Measurements from ENCODE around the gene CCDC92. TPM values are rescaled to one million over a fixed set of nuclear protein-coding genes. Genes with fewer than 3 reads are reported as not detected.

CCDC92 gene
- total and polyA plus RNA-seq, 2 donors (not counting 1 experiment from before 2014, with no cell fraction given) = 26.6 to 36.2 TPM

DNA sequence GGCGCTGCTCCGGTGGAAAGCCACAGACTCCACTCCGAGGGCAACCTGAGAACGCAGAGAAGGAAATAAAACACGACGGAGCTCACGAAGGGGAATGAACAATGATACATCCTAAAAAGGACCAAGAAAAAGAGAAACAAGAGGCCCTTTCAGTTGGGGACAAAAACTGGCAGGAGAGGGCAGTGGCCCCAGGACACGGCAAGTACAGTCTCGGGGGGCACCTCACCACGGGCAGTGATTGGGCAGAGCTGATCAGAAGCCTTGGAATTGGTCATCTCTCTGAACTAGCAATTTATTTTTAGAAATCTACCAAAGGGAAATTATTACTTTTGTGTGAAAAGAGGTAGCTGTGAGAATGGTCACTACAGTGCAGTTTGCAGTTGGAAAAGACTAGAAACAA, 27.9 kb downstream of the CCDC92 start:
- Mint-ChIP-seq H3K4me1 (no peaks in the 10 kb centered on the region), H3K4me3 (no peak overlapping the region), H3K9me3 (ENCODE audit: insufficient read depth) (peaks cover 2% of the 10 kb centered on the region), H3K27me3 (no peaks in the 10 kb centered on the region), H3K27ac (no peak overlapping the region)
- H2AFZ ChIP-seq (ENCODE audit: insufficient read depth, low read depth, low read length, poor library complexity, severe bottlenecking) = no peak overlapping the region
- ATAC-seq (ENCODE audit: low read depth) = no peak
- no peaks in the 10 kb centered on the region for H3K79me2 ChIP-seq (ENCODE audit: control insufficient read depth, insufficient read depth, low read length)
- no peak overlapping the region for H3K4me3 ChIP-seq (ENCODE audit: control extremely low read depth in 1 of 5, extremely low read depth in 1 of 5, insufficient read depth in 1 of 5, low read depth in 2 of 5, low read length in 4 of 5)
- H3K4me1 ChIP-seq (ENCODE audit: control insufficient read depth in 2 of 2, insufficient read depth in 2 of 2, low read length in 2 of 2) = no peaks in the 10 kb centered on the region
- peaks cover 6% of the 10 kb centered on the region for H4K20me1 ChIP-seq (ENCODE audit: control insufficient read depth, insufficient read depth, low read length, poor library complexity, severe bottlenecking)
- H3K27me3 ChIP-seq (replicated peaks in 1 of 4; ENCODE audit: control extremely low read depth in 1 of 4, control insufficient read depth in 3 of 4, insufficient read depth in 4 of 4, low read length in 3 of 4) = no peaks in the 10 kb centered on the region
- POLR2A ChIA-PET = no interaction called here
- TF ChIP-seq, protein P1, sequence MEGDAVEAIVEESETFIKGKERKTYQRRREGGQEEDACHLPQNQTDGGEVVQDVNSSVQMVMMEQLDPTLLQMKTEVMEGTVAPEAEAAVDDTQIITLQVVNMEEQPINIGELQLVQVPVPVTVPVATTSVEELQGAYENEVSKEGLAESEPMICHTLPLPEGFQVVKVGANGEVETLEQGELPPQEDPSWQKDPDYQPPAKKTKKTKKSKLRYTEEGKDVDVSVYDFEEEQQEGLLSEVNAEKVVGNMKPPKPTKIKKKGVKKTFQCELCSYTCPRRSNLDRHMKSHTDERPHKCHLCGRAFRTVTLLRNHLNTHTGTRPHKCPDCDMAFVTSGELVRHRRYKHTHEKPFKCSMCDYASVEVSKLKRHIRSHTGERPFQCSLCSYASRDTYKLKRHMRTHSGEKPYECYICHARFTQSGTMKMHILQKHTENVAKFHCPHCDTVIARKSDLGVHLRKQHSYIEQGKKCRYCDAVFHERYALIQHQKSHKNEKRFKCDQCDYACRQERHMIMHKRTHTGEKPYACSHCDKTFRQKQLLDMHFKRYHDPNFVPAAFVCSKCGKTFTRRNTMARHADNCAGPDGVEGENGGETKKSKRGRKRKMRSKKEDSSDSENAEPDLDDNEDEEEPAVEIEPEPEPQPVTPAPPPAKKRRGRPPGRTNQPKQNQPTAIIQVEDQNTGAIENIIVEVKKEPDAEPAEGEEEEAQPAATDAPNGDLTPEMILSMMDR (IDR thresholded peaks at IDR 0.05) = no peak
- no peak for TF ChIP-seq EZH2 (IDR thresholded peaks at IDR 0.05; ENCODE audit: borderline replicate concordance, insufficient read depth, low read depth, low read length, poor library complexity, severe bottlenecking)
- 84% methylated on average over 7 of the region's 10 CpGs for WGBS (ENCODE audit: insufficient coverage)
- intact Hi-C loops (cut with micrococcal nuclease) = no loop called here
- H3K27ac ChIP-seq (ENCODE audit: low read length in 2 of 2) = no peak overlapping the region
- no peak overlapping the region for H3K4me2 ChIP-seq (replicated peaks; ENCODE audit: low read depth, low read length, poor library complexity, severe bottlenecking)
- peaks cover 0 to 12% (median 2%) of the 10 kb centered on the region in 3 donors for H3K9me3 ChIP-seq (ENCODE audit: control extremely low read depth in 1 of 3, control insufficient read depth in 2 of 3, insufficient read depth in 1 of 3, low read length in 2 of 3)
- peaks cover 7 to 44% of the 10 kb centered on the region in 2 experiments for H3K36me3 ChIP-seq (replicated peaks in 1 of 2; ENCODE audit: control extremely low read depth in 1 of 2, control insufficient read depth in 1 of 2, extremely low read depth in 1 of 2, insufficient read depth in 2 of 2, low read length in 1 of 2)
- no peak overlapping the region for H3K9ac ChIP-seq (ENCODE audit: low read length)
- DNase-seq = no peak
- CTCF ChIA-PET = no interaction called here

DNA sequence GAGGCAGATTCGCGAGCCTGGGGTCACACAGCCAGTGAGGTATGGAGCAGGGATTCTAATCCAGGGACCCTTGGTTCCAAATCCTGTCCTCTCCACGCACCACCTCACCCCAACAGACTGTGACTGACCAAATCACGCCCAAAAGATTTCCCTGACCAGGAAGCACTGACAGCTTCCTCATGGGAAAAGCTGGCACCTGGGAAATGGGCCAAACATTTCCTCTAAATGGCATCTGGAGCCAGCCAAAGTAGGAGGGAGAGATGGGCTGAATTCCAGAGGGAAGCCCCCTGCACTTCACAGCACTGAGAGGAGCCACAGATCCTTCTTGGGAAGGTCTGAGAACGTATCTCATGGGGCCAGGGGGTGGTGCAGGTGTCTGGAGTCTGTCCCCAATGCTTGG, 28.8 kb downstream of the CCDC92 start:
- POLR2A ChIA-PET = no interaction called here
- Histone ChIP-seq H3K79me2 (ENCODE audit: control insufficient read depth, insufficient read depth, low read length) (no peaks in the 10 kb centered on the region), H2AFZ (ENCODE audit: insufficient read depth, low read depth, low read length, poor library complexity, severe bottlenecking) (no peak overlapping the region), H3K27me3 (replicated peaks in 1 of 4; ENCODE audit: control extremely low read depth in 1 of 4, control insufficient read depth in 3 of 4, insufficient read depth in 4 of 4, low read length in 3 of 4) (no peaks in the 10 kb centered on the region), H3K4me3 (ENCODE audit: control extremely low read depth in 1 of 5, extremely low read depth in 1 of 5, insufficient read depth in 1 of 5, low read depth in 2 of 5, low read length in 4 of 5) (no peak overlapping the region), H3K27ac (ENCODE audit: low read length in 2 of 2) (no peak overlapping the region), H3K36me3 (replicated peaks in 1 of 2; ENCODE audit: control extremely low read depth in 1 of 2, control insufficient read depth in 1 of 2, extremely low read depth in 1 of 2, insufficient read depth in 2 of 2, low read length in 1 of 2) (peaks cover 7 to 46% of the 10 kb centered on the region in 2 experiments), H3K9ac (ENCODE audit: low read length) (no peak overlapping the region), H4K20me1 (ENCODE audit: control insufficient read depth, insufficient read depth, low read length, poor library complexity, severe bottlenecking) (peaks cover 6% of the 10 kb centered on the region), H3K4me2 (replicated peaks; ENCODE audit: low read depth, low read length, poor library complexity, severe bottlenecking) (no peak overlapping the region), H3K9me3 (ENCODE audit: control extremely low read depth in 1 of 3, control insufficient read depth in 2 of 3, insufficient read depth in 1 of 3, low read length in 2 of 3) (peaks cover 0 to 12% (median 2%) of the 10 kb centered on the region in 3 donors), H3K4me1 (ENCODE audit: control insufficient read depth in 2 of 2, insufficient read depth in 2 of 2, low read length in 2 of 2) (no peaks in the 10 kb centered on the region)
- Mint-ChIP-seq H3K27me3 (no peaks in the 10 kb centered on the region), H3K27ac (no peak overlapping the region), H3K9me3 (ENCODE audit: insufficient read depth) (peaks cover 2% of the 10 kb centered on the region), H3K4me3 (no peak overlapping the region), H3K4me1 (peaks cover 4% of the 10 kb centered on the region)
- TF ChIP-seq EZH2 (IDR thresholded peaks at IDR 0.05; ENCODE audit: borderline replicate concordance, insufficient read depth, low read depth, low read length, poor library complexity, severe bottlenecking) = no peak
- TF ChIP-seq, protein P1 (IDR thresholded peaks at IDR 0.05) = no peak
- no peak for ATAC-seq (ENCODE audit: low read depth)
- CTCF ChIA-PET = no interaction called here
- DNase-seq = no peak
- intact Hi-C loops (cut with micrococcal nuclease) = no loop called here
- 100% methylated on average over 2 of the region's 5 CpGs for WGBS (ENCODE audit: insufficient coverage)
